IMR-90 (cell line): Measurements from ENCODE around the gene ROBO2. TPM values are rescaled to one million over a fixed set of nuclear protein-coding genes. Genes with fewer than 3 reads are reported as not detected.

Source experiments
- ATAC-seq: fragments of 200-7000 bp; cut with Tn5 transposase; 2 replicates; pipeline ENCODE4 v1.9.1; 2020; ENCODE audit warnings: low read depth, mild to moderate bottlenecking, moderate library complexity
- BruUV-seq: library from RNA; stranded (reverse); fragments of 400-500 nt; replicated peaks from 2 replicates; lab custom pipeline; 2021; lab: Mats Ljungman, UMichigan
- CTCF ChIA-PET: fragments of 300-600 bp; formaldehyde crosslinking; extraction: SDS; loops from one replicate; lab custom pipeline; 2021; ENCODE audit warnings: antibody characterized with exemption; lab: Yijun Ruan, JAX
- POLR2A ChIA-PET: fragments of 300-600 bp; sonication (Branson Sonifier 250); formaldehyde crosslinking; loops from one replicate; lab custom pipeline; 2022; ENCODE audit warnings: antibody characterized with exemption; ENCODE audit not compliant: unreplicated experiment; lab: Charles Lee
- DNase-seq: peaks from one replicate; pipeline ENCODE4 v3.0.0; 2013
- H2AFZ ChIP-seq: replicated peaks from 2 replicates; pipeline ENCODE3; 2013; ENCODE audit warnings: low read length, mild to moderate bottlenecking; ENCODE audit not compliant: poor library complexity
- H2AK5ac ChIP-seq: 2 replicates; pipeline ENCODE4 v1.6.1; 2013; ENCODE audit warnings: low read depth, low read length, inconsistent platforms
- H2AK9ac ChIP-seq: replicated peaks from 2 replicates; pipeline ENCODE3; 2013; ENCODE audit warnings: mild to moderate bottlenecking, low read depth, low read length, moderate library complexity; ENCODE audit not compliant: poor library complexity
- H2BK120ac ChIP-seq: 2 replicates; pipeline ENCODE4 v1.6.1; 2013; ENCODE audit warnings: low read depth, low read length, inconsistent platforms
- H2BK15ac ChIP-seq: 3 replicates; pipeline ENCODE4 v1.6.1; 2013; ENCODE audit warnings: low read depth, low read length, inconsistent platforms
- H2BK20ac ChIP-seq: 2 replicates; pipeline ENCODE4 v1.6.1; 2013; ENCODE audit warnings: low read depth, mild to moderate bottlenecking, inconsistent platforms, low read length, moderate library complexity
- H2BK5ac ChIP-seq: 2 replicates; pipeline ENCODE4 v1.6.1; 2013; ENCODE audit warnings: mild to moderate bottlenecking, low read depth, low read length, inconsistent platforms; ENCODE audit not compliant: poor library complexity, severe bottlenecking
- H3K14ac ChIP-seq: replicated peaks from 2 replicates; pipeline ENCODE4 v1.6.1; 2013; ENCODE audit warnings: low read depth, low read length, inconsistent platforms
- H3K18ac ChIP-seq: 2 replicates; pipeline ENCODE4 v1.6.1; 2013; ENCODE audit warnings: low read depth, low read length, control low read depth
- H3K23ac ChIP-seq: 2 replicates; pipeline ENCODE4 v1.6.1; 2013; ENCODE audit warnings: low read depth, low read length, inconsistent platforms
- H3K27ac ChIP-seq: 2 replicates; pipeline ENCODE4 v1.5.1; 2013; ENCODE audit warnings: mild to moderate bottlenecking, control low read depth, low read length; ENCODE audit not compliant: insufficient read depth
- H3K27me3 ChIP-seq: 2 replicates; pipeline ENCODE4 v1.6.1; 2013; ENCODE audit warnings: low read length; ENCODE audit not compliant: control insufficient read depth, insufficient read depth
- H3K36me3 ChIP-seq: 2 replicates; pipeline ENCODE4 v1.6.1; 2013; ENCODE audit warnings: low read length, mixed read lengths; ENCODE audit not compliant: control insufficient read depth, insufficient read depth
- H3K4ac ChIP-seq: 2 replicates; pipeline ENCODE4 v1.6.1; 2013; ENCODE audit warnings: low read depth, low read length, inconsistent platforms
- H3K4me1 ChIP-seq: 2 replicates; pipeline ENCODE4 v1.6.1; 2013; ENCODE audit warnings: low read length, mixed read lengths; ENCODE audit not compliant: control insufficient read depth, insufficient read depth
- H3K4me2 ChIP-seq: 2 replicates; pipeline ENCODE4 v1.6.1; 2013; ENCODE audit warnings: low read depth, mild to moderate bottlenecking, control low read depth, low read length, moderate library complexity
- H3K4me3 ChIP-seq: 2 replicates; pipeline ENCODE4 v1.5.1; 2013; ENCODE audit warnings: low read depth, mild to moderate bottlenecking, control low read depth, low read length, moderate library complexity; ENCODE audit not compliant: insufficient read depth
- H3K56ac ChIP-seq: 2 replicates; pipeline ENCODE4 v1.6.1; 2013; ENCODE audit warnings: low read length, inconsistent platforms; ENCODE audit not compliant: insufficient read depth; ENCODE audit errors: extremely low read depth
- H3K79me1 ChIP-seq, 2 experiments: 2 replicates each; pipeline ENCODE4 v1.6.1; 2013; ENCODE audit warnings: low read length in 2 of 2, inconsistent platforms in 1 of 2, low read depth in 1 of 2
- H3K9ac ChIP-seq: 2 replicates; pipeline ENCODE4 v1.6.1; 2013; ENCODE audit warnings: low read depth, low read length, control low read depth
- H3K9me1 ChIP-seq: 2 replicates; pipeline ENCODE4 v1.6.1; 2013; ENCODE audit warnings: low read length, inconsistent platforms; ENCODE audit not compliant: insufficient read depth
- H3K9me3 ChIP-seq: 2 replicates; pipeline ENCODE4 v1.6.1; 2013; ENCODE audit warnings: low read length; ENCODE audit not compliant: control insufficient read depth, insufficient read depth
- H4K20me1 ChIP-seq: 2 replicates; pipeline ENCODE4 v1.6.1; 2013; ENCODE audit warnings: low read length, inconsistent platforms; ENCODE audit not compliant: insufficient read depth
- H4K5ac ChIP-seq: 2 replicates; pipeline ENCODE4 v1.6.1; 2013; ENCODE audit warnings: mild to moderate bottlenecking, low read depth, low read length, control low read depth
- H4K8ac ChIP-seq, 2 experiments: 2 replicates each; pipeline ENCODE4 v1.6.1; 2013; ENCODE audit warnings: low read depth in 2 of 2, low read length in 2 of 2, control low read depth in 1 of 2, inconsistent platforms in 1 of 2
- H4K91ac ChIP-seq: 2 replicates; pipeline ENCODE4 v1.6.1; 2013; ENCODE audit warnings: low read depth, low read length, inconsistent platforms; ENCODE audit not compliant: insufficient read depth
- CHD1 ChIP-seq: IDR thresholded peaks from 2 replicates; pipeline ENCODE4 v1.6.1; 2012; ENCODE audit warnings: low read depth, low read length, improper control_type of control experiment
- CTCF ChIP-seq: conservative IDR thresholded peaks from 2 replicates; pipeline ENCODE4 v1.5.1; 2012; ENCODE audit warnings: mild to moderate bottlenecking, low read depth, low read length, improper control_type of control experiment
- ELK1 ChIP-seq: fragments of 150-350 bp; IDR thresholded peaks from 2 replicates; pipeline ENCODE4 v1.6.1; 2016; ENCODE audit warnings: low read depth, mild to moderate bottlenecking, low read length, moderate library complexity, borderline replicate concordance
- MXI1 ChIP-seq: IDR thresholded peaks from 2 replicates; pipeline ENCODE4 v1.6.1; 2012; ENCODE audit warnings: low read depth, mild to moderate bottlenecking, low read length, moderate library complexity, borderline replicate concordance
- RAD21 ChIP-seq: IDR thresholded peaks from 2 replicates; pipeline ENCODE4 v1.6.1; 2012; ENCODE audit warnings: low read length, improper control_type of control experiment
- RCOR1 ChIP-seq: IDR thresholded peaks from 2 replicates; pipeline ENCODE4 v1.6.1; 2012; ENCODE audit warnings: mild to moderate bottlenecking, low read length, improper control_type of control experiment; ENCODE audit not compliant: insufficient replicate concordance
- RFX5 ChIP-seq: IDR thresholded peaks from 2 replicates; pipeline ENCODE4 v1.8.0; 2012; ENCODE audit warnings: low read depth, mild to moderate bottlenecking, low read length, moderate library complexity
- dilution Hi-C: fragments of 300-500 bp; cut with HindIII; formaldehyde crosslinking; loops from one replicate; pipeline ENCODE4 v1.14.3; 2018; ENCODE audit warnings: low sequenced_read_pairs; ENCODE audit not compliant: unreplicated experiment
- in situ Hi-C: fragments of 300-500 bp; cut with MboI; formaldehyde crosslinking; loops from 3 replicates; pipeline ENCODE4 v1.14.3; 2019; ENCODE audit warnings: low sequenced_read_pairs, inconsistent platforms, mixed read lengths
- intact Hi-C: fragments of 100-400 bp; cut with micrococcal nuclease; formaldehyde crosslinking; loops from 2 replicates; pipeline ENCODE4 v1.10.0; 2022
- polyA plus RNA-seq, 3 experiments: library from polyadenylated mRNA; depleted of rRNA; stranded (reverse); fragments of >200 nt; gene quantifications; 2 replicates each; pipeline ENCODE4 v1.2.3, GENCODE V29; 2012; ENCODE audit warnings: low replicate concordance in 1 of 3
- total RNA-seq: library from RNA; depleted of rRNA; stranded (reverse); fragments of >200 nt; gene quantifications from 2 replicates; pipeline ENCODE4 v1.2.3, GENCODE V29; 2012

Gene ROBO2
- total and polyA plus RNA-seq, 2 of the 4 experiments (the other 2 are of a cell fraction) = 9.3 to 14.5 TPM

- intact Hi-C loops = loop anchor here (1.0 kb wide), 1 partner anchor 27 kb away; no protein-coding TSS in a partner anchor
- H2BK20ac ChIP-seq = no peak overlapping the region
- H3K23ac ChIP-seq = no peak overlapping the region
- no peak overlapping the region for H4K8ac ChIP-seq
- H3K27ac ChIP-seq = no peak overlapping the region
- dilution Hi-C loops = no loop called here
- no peak overlapping the region for H3K56ac ChIP-seq
- H3K4ac ChIP-seq = no peak overlapping the region
- H3K18ac ChIP-seq = no peak overlapping the region
- TF ChIP-seq ELK1 = no peak
- no peak for TF ChIP-seq RAD21
- no peak for TF ChIP-seq RFX5
- TF ChIP-seq CHD1 = no peak
- no peak for TF ChIP-seq RCOR1
- TF ChIP-seq MXI1 = no peak
- TF ChIP-seq CTCF = no peak
- POLR2A ChIA-PET = no interaction called here
- H2BK15ac ChIP-seq = no peak overlapping the region
- no peak overlapping the region for H2AK9ac ChIP-seq
- no peak overlapping the region for H2BK120ac ChIP-seq
- no peak overlapping the region for H4K91ac ChIP-seq
- no peaks in the 10 kb centered on the region for H3K36me3 ChIP-seq
- H2BK5ac ChIP-seq = no peak overlapping the region
- no peak for DNase-seq
- H4K5ac ChIP-seq = no peak overlapping the region
- no peak overlapping the region for H3K9ac ChIP-seq
- in situ Hi-C loops = no loop called here
- ATAC-seq = no peak
- no peak overlapping the region for H3K14ac ChIP-seq
- no peaks in the 10 kb centered on the region for H3K4me1 ChIP-seq
- no peaks in the 10 kb centered on the region for H4K20me1 ChIP-seq
- H2AK5ac ChIP-seq = no peak overlapping the region
- H3K4me2 ChIP-seq = no peak overlapping the region
- no TSS peak for BruUV-seq
- H2AFZ ChIP-seq = no peak overlapping the region
- no peaks in the 10 kb centered on the region for H3K9me3 ChIP-seq
- CTCF ChIA-PET = no interaction called here
- H3K9me1 ChIP-seq = no peaks in the 10 kb centered on the region
- no peaks in the 10 kb centered on the region for H3K27me3 ChIP-seq
- H3K4me3 ChIP-seq = no peak overlapping the region
- no peaks in the 10 kb centered on the region for H3K79me1 ChIP-seq
Observed at GRCh38 chr3:77354958-77355357, 315.1 kb downstream of the ROBO2 start.
